Fibroblast of upper back skin (primary cell): ENCODE data around the gene ODAD3.
"Not testable (repeated sequence)": the region's sequence is repeated elsewhere in the genome, so short reads cannot be mapped to it uniquely, and the experiment has no call there.

Source experiments
- DNase-seq: peaks from one replicate; pipeline ENCODE4 v3.0.0-alpha.2; 2013

ODAD3 gene

DNA sequence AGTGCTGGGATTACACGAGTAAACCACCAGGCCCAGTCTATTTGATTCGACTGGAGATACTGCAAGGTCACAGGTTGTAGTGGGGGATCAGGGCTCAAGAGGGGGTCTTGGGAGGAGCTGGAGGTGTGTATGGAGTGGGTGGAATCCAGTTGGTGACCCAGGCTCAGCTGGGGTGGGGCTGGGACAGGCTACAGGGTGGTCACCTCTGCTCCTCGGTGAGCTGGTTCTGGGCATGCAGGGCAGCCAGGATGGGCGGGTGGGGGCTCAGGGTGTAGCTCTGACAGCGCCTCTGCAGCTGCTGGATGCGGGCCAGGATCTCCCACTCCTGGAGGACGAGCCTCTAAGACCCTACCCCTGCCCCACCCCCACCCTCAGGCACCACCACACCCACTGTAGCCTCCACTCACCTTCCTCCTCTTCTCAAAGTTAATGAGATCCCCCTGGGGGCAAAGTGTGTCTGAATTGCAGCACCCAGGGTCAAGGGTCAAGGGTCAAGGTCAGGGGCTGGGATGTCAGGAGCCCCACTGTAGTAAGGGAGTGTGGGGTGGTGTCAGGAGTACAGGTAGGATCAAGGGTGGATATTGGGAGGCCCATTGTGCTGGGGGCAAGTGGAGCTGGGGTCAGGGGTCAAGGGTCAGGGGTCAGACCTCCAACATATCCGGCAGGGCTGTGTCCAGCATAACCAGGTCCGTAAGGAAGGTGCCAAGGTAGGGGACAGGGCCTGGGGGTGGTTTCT, 32.9 kb downstream of the ODAD3 start:
- DNase-seq = no peak

DNA sequence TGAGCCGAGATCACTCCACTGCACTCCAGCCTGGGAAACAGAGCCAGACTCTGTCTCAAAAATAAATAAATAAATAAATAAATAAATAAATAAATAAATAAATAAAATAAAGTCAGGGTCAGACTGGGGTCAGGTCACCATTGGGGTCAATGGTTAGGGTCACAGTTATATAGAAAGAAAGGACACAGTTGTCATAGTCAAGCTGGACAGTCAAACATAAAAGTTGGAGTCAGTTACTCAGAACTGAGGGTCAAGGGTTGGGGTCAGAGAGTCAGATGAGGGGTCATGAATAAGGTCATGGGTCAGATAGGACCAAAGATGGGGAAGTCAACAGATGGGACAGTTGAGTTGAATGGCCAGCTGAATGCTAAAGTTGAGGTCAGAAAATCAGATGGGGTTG, 34.1 kb downstream of the ODAD3 start:
- DNase-seq = no peak

DNA sequence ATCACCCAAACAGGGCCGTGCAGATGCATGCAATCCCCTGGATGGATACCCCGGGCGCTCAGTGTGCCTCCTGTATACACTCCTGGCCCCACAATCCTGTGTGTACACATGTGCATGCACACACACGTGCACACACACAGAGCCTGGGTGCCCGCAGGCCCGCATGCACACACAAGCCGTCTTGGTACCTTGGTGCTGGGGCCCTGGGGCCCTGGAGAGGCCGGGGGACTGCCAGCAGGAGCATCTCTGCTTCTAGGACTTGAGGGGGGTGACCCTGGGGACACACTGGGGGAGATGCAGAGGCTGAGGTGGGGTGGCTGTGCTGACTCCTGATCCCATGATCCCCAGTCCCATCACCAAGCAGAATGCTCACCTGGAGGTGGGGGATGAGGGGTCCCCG, 35.3 kb downstream of the ODAD3 start:
- DNase-seq = no peak

DNA sequence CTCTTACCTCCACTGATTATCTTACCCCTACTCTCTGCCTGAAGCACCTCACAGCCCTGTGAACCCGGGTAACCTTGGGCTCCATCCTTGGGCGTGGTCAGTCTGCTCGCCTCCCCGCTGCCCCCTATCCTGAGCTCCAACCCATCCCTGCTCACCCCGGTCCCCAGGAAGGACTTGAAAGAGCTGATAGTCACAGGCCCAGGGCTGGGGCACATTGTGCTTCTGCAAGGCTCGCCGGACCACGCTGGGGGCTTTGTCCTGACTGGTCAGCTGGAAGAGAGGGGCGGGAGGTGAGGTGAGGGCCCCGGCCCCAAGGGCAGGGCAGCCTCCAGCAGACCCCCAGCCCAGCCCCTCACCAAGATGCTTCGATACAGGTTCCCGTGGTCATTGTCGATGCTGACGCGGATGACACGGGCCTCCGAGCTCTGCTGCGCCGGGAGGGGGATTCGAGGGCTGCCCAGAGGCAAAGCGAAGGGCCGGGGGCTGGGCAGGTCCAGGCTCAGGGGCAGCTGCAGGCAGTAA, 37.8 kb downstream of the ODAD3 start:
- DNase-seq = no peak

DNA sequence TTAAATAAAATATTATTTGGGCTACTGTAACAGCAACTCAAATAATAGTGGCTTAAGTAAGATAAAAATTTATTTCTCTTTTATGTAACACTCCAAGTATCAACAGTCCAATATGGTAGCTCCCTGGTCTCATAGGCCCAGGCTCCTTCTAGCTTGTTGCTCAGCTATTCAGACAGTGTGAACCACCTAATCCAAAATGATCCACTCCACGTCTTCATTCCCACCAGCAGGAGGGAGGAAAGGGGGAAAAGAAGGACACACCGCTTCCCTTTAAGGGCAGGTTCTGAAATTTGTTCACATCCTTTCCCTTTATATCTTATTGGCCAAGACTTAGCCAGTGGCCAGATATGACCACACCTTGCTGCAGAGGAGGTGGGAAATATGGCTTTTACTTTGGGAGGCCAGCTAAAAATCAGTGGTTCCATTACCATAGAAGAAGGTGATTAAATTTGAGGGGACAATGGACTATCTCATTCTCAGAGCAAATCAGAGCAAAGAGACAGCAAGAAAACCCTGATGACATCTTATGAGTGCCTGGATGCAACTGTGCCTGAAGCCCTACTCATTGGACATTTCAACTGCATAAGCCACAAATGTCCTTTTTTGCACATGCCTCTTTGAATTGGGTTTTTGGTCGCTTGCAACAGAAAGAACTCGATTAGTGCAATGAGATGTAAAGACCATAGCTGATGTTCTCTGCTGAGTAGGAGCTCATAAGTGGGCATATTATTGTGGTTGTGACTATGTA, 43.8 kb downstream of the ODAD3 start:
- DNase-seq = no peak

GRCh38 chr19:11390359-11390758, 44.6 kb downstream of the ODAD3 start:
- no peak for DNase-seq

- no peak for DNase-seq
These were observed 47.5 kb downstream of the ODAD3 start for GRCh38 chr19:11387162-11388034.

DNA sequence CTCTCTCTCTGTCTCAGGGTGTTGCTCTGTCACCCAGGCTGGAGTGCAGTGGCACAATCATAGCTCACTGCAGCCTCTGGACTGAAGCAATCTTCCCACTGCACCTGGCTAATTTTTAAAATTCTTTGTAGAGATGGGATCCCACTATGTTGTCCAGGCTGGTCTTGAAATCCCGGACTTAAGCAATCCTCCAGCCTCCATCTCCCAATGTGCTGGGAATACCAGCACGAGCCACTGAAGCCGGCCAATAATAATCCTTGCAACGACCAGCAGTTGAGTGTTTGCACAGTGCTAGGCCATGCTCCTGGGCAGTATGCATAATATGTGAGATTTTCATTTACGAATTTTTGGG, 50.2 kb downstream of the ODAD3 start:
- DNase-seq = no peak

DNA sequence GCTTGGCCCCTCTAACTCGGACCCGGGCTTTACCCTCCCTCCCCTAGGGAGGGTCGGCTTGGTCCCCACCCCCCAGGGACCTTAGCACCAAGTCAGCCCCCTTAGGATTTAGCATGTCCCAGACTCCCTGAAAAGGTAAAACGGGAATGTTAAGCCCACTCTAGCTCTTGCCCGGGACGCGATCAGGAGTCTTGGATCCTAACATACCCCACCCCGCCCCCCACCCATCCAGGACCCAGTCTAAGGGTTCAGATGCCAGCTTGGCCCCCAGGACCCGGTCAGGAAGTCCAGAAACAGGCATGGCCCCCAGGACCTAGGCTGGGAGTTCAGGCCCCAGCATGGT, 51.2 kb downstream of the ODAD3 start:
- DNase-seq = no peak

DNA sequence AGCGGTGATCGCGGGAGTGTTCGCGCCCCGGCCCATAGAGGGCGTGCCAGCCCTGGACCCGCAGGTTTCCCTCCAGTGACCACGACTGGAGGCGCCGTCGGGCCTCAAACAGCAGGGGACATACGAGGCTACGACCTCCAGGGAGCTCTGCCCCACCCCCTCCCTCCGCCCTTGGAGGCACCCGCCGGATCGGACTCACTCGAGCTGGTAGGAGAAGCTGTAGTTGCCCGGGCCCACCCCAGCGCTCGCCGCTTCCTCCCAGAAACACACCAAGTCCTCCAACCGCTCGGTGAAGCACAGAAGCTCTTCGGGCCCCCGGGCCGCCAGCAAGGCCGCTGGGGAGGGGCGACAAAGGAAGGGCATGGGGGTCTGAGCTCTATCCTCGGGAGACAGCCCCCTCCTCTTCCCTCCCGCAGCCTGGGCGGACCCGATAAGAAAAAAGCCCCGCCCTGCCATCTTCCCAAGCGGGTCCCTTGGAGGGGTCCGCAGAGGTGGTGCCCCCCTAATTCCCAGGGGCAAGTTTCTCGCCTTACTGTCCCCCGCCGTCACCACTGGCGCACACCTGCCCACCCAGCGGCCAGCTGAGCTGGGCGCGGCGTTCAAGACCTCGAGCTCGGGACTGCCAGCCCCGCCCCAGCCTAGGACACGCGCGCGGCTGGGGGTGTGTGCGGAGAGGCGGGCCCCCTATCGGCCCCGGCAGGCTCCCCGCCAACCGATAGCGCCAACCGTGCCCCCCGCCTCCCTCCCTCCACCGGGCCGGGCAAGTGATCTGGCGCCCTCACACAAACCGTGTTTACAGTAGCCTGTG, 51.8 kb downstream of the ODAD3 start:
- no peak for DNase-seq

DNA sequence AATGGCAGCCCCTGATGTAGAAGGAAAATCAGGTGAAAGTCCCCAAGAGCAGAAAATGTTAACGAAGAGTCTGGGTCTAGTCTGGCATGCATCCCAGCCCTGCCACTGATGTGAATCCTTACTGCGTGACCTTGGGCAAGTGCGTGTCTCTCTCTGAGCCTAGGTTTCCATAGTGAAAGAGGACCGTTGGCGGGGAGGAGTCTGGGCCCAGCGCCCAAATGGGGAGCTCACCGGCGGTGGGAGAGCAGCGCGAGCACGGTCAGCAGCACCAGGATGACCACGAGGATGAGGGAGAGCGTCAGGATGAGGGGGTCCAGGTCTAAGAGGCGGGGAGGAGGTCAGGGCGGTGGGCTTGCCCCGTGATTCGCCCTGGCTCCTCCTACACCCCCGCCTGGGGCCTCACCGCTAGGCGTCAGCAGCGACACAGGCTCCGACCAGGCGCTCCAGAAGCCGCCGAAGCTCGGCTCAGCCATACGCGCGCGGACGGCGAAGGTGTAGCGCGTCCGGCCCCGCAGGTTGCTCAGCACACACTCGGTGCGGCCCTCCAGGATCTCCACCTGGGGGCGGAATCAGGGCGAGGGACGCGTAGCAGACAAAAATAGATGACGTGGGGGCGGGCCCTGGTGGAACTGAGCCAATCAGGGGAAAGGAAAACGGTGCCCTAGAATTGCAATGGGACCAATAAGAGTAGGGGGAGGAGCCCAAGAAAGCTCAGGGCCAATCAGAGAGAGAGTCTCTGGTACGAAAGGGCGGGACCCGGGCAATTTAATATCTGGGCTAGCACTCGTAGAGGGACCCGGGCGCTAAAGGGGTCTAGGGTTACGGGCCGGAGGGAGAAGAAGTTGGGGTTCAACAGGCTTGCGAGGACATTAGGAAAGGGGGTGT, 54.0 kb downstream of the ODAD3 start:
- peak; percentile 96 for DNase-seq

DNA sequence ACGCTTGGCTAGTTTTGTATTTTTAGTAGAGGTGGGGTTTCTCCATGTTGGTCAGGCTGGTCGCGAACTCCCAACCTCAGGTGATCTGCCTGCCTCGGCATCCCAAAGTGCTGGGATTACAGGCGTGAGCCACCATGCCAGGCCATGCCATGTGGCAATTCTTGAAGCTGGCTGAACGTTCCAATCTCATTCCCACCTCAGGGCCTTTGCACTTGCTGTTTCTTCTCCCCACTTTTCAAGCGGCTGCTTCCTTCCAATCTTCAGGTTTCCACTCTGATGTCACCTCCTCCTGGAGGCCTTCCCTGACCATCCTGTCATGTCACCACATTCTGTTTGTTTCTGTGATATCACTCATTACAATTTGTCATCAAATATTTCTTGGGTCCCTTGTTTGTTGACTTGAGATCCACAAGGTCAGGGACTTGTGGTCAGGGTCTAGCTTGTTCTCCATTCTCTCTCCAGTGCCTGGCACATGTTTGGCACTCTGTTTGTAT, 55.0 kb downstream of the ODAD3 start:
- no peak for DNase-seq

GRCh38 chr19:11379269-11379845, 55.6 kb downstream of the ODAD3 start:
- DNase-seq = not testable (repeated sequence)

- DNase-seq = peak; percentile 70
These were observed 56.4 kb downstream of the ODAD3 start for GRCh38 chr19:11378319-11379189.

DNA sequence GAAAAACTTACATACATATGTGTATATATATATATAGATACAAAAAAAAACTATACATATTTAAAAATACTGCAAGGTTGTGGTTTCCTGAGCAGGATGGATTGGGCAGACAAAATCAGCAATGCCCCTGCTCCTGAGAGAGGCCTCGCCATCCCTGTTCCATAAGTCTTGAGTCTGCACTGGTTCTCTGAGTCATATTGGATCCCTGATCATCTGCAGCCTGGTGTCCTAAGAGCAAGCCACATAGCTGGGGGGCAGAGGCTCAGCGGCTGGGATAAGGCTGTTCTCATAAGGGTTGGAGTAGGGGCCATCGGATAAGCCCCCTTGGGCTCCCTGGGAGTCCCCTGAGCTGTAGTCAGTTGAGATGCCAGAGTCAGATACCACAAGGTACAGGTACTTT, 57.2 kb downstream of the ODAD3 start:
- no peak for DNase-seq

DNA sequence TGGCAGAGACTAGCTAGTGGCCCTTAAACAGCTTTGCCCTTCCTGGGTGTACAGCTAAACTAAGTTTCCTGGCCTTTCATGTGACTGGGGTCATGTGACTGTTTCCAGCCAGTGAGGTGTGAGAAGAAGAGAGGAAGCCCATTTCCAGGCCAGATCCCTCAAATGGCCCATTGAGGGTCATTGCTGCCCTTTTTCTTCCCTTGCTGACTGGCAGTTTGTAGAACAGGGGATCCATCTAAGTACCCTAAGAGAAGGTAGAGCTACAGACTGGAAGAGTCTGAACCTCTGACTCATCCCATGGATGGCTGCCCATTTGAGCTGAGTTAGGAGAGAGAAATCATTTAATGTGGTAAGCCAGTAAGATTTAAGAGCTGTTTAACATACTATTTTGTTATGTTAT, 57.7 kb downstream of the ODAD3 start:
- DNase-seq = peak; percentile 96

- peak; percentile 14 for DNase-seq
These were observed 59.6 kb downstream of the ODAD3 start for GRCh38 chr19:11375143-11375948.

DNA sequence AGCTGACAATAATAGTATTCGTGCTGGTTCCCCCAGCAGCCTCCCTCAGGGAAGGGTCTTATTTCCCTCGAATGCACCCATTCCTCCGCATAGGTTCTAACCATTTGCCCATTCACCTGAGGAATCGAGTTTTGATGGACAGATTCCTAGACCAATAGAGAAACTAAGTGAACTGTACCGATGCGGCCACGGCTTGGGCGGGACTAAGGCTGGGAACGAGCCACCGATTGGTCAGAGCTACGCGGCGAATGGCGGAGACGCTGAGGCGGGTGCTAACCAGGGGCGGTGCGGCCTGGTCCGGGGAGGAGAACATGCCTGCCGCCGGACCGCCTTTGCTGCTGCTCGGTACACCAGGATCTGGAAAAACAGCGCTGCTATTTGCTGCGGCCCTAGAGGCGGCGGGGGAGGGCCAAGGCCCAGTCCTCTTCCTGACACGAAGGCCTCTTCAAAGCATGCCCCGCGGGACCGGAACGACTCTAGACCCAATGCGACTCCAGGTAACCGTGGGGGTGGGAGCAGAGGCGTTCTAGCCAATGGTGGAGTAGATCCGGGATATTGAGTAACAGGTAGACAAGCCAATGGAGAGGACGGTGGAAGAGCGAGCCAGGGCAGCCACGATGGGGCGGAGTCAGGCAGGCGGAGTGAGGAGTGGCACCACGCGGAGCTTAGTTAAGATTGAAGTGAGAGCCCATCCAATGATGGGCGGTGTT, 60.3 kb downstream of the ODAD3 start, which contains the start of gene SWSAP1:
Gene SWSAP1 (plus strand): TSS at position 234 of the 710 bp plus-strand sequence. CDS start 15 bp downstream, at position 249.
- peak; percentile 99 for DNase-seq
